HuH-7.5 (cell line): ENCODE measurements around the gene JCAD.

Experiments used
- DNase-seq: peaks from one replicate; pipeline ENCODE4 v3.0.0; 2011; ENCODE audit warnings: low spot score

Gene JCAD

GRCh38 chr10:30073045-30073766 lies 13.8 kb upstream of the JCAD start:
- DNase-seq: no peak

GRCh38 chr10:30072068-30072467 lies 12.7 kb upstream of the JCAD start:
- DNase-seq: no peak

- DNase-seq: peak; percentile 55
Observed at GRCh38 chr10:30070001-30070685, 10.8 kb upstream of the JCAD start.

DNA sequence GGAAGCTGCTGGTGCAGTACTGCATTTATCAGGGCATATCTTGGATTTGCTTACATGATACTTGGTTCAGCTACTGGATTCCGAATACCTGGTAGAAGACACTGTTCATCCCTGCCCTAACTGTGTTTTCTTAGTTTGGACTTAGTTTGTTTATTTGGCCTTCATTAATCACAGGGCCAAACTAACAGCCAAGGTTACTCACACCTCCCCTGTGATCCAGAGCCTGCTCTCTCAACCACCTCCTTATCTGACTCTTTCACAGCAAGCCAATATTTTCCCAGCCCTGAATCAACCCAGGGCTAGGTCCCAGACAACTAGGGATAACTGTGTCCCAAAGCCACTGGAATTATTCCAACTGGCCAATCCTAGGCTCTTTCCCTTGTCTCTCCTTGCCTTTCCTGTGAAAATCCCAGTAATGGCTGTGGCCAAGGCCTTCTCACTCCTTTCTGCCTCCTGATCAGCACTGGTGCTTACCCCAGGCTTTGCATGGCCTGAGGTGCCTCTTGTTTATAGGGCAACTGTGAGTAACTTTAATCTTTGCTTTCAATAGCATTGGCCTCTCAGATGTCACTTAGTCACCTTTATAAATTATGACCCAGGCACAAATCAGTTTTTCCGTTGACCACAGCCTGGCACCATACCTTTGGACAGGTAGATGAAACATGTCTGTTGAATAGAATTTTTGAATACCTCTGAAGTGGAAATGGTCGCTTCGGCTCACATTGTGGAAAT lies 9.3 kb upstream of the JCAD start:
- no peak for DNase-seq

DNA sequence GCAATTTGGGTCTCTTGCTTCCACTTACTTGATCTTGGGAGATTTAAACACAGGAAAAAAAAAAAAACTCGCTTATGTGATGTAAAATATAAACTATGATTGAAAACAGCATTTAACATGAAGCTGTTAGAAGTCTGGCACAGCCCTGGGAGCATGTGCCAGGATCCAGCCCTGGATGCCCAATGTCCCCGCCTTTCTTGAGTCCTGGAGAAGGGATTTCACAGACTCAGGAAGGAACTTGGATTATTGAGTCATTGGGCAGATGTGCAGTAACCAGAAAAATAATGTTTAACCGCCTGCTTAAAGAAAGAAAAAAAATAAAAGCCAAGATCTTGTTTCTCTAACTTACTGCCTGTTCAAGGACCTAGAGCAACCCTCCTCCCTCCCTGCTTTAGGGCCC lies 3.7 kb upstream of the JCAD start:
- DNase-seq: no peak

- DNase-seq: no peak
Observed at GRCh38 chr10:30062582-30062981, 3.2 kb upstream of the JCAD start.

DNA sequence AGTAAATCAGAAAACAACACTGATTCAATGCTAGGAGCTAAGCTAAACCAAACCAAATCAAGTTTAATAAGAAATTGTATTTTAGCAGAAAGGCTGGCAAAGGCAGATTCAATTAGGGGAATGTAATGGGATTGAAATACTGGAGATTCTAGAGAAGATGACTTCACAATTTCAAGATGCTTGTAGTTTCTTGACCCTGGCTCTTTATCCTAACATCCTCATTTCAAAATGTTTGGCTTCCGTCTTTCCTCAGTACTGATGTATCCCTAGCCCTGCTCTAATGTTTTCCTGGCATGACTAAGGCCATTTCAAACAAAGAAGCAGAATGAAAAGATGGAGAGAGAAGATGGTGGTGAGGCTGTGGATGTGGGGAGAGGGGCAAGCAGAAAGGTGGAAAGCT lies 2.7 kb upstream of the JCAD start:
- no peak for DNase-seq

DNA sequence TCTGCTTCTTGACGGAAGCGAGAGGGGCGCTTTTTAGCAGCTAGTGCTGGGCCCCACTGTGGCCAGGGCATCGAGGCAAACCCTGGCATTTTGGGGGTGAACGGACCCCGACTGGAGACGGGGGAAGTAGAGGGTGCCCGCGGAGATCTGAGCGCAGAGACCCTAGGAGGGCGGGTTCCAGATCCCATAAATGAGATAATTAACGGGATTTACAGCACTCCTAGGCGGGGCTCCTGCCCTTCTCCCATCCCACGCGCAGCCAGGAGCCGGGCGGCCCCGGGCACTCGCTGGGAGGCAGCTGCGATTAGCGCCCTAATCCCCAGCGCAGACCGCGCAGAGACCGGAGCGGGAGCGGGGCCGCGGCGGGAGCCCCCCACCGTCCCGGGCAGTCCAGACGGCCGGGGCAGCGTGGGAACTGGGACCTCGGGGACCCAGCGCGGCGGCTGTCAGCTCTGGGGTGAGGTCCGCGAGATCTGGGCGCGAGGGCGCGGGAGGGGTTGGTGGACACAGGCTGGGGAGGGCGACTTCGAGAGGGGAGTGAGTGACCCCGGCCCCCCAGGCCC lies 735 bp downstream of the JCAD start:
- no peak for DNase-seq

- DNase-seq: no peak
Observed at GRCh38 chr10:30057894-30058556, 1.4 kb downstream of the JCAD start.

- no peak for DNase-seq
Observed at GRCh38 chr10:30057421-30057841, 2.0 kb downstream of the JCAD start.

DNA sequence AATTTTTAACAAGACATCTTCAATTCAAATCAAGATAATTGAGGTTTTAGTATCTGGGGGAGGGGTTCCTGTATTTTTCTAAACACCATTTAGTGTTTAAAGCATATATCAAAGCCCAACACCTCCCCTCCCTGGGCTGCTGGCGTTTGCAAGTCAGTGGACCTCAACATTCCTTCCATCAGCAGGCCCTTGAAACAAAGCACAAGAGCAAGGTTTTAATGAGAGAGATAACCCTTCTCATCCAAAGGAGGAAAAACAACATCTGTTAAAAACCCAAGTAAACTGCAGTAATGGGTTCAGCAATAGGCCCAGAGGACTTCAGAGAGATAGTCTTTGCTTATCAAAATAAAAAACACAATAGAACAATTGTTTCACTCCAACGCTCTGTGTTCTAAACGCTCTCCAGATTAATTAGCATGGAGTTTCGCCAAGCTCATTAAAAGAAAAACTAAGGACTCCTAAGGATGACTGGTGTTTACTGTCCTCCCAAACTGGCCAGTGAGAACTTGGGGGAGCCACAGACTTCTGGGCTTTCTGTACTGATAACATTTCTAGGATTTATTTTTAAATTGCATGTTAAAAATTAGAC lies 2.5 kb downstream of the JCAD start:
- DNase-seq: no peak

DNA sequence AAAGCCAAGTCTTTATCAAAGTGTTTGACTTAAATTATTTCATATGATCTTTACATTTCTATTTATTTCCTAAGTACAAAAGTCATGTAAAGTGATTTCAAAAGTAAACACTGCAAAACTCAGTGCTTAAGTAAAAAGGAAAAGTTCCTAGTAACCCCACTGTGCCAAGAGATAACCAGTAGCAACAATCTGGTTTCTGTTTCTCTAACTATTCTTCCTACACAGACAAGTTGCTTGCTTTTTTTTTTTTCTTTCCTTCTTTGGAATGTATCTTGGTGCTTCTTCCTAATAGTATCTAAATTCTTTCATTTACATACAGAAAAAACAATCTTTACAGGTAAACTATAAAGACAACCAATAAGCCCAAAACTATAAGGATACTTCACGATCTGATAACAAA lies 3.1 kb downstream of the JCAD start:
- no peak for DNase-seq

- DNase-seq: no peak
Observed at GRCh38 chr10:30055226-30055662, 4.1 kb downstream of the JCAD start.

GRCh38 chr10:30052062-30052461 lies 7.3 kb downstream of the JCAD start:
- no peak for DNase-seq

DNA sequence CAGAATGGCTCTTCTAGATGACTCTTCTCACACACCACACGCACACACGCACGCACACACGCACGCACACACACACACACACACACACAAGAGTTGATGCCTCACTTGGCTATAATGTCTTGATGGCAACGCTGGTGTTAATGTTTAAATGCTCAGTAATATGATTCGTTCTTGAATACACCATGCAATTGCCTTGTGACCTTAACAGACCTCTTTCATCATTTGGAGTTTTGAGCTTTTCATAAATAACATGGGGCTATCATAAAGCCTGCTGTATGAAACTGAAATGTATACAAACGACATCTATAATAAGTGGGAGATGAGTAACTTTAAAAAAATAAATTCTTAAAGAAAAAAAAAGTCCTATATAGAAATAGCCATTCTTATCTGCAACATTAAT lies 8.2 kb downstream of the JCAD start:
- DNase-seq: no peak

DNA sequence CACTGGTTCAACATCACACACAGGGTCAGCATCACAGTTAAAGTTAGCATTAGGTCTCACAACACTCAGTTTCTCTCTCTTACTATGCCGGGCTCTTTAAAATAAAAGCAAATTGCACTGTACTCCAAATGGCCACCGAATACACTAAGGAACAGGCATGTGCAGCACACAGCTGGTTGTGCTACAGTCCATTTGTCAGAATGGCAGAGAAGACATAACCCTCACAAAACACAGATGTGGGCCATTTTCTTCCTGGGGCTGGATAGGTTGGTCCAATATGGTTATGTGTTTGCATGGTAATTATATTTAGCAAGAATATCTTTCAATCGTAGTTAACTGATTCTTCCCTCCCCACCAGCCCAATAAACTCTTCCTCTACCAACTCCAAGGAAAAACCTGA lies 9.0 kb downstream of the JCAD start:
- DNase-seq: no peak

GRCh38 chr10:30048768-30049517 lies 10.4 kb downstream of the JCAD start:
- no peak for DNase-seq

- no peak for DNase-seq
Observed at GRCh38 chr10:30047924-30048531, 11.4 kb downstream of the JCAD start.

GRCh38 chr10:30047430-30047829 lies 12.0 kb downstream of the JCAD start:
- no peak for DNase-seq

GRCh38 chr10:30046476-30046875 lies 12.9 kb downstream of the JCAD start:
- DNase-seq: no peak

GRCh38 chr10:30045961-30046360 lies 13.4 kb downstream of the JCAD start:
- no peak for DNase-seq
